Stimulated activated naive CD8-positive, alpha-beta T cell treated with anti-CD3 and anti-CD28 coated beads, Interleukin-15, amount 100 ng/mL, for 72 hours (primary cell): ENCODE measurements around the gene IGF2.

Experiments used
- ATAC-seq: fragments of 150-1000 bp; cut with Tn5 transposase; 2 replicates; pipeline ENCODE4 v1.10.0; 2021; ENCODE audit warnings: mild to moderate bottlenecking, moderate library complexity
- DNase-seq, 2 donors: peaks; one replicate each; pipeline ENCODE4 v3.0.0; 2021 to 2022
- H3K27ac Mint-ChIP-seq, 2 donors: one replicate each; pipeline ENCODE4 v1.8.0; 2022; ENCODE audit warnings: mild to moderate bottlenecking in 2 of 2, mixed read lengths in 2 of 2, moderate library complexity in 2 of 2
- H3K27me3 Mint-ChIP-seq: one replicate; pipeline ENCODE4 v1.8.0; 2022; ENCODE audit warnings: mixed read lengths
- H3K4me1 Mint-ChIP-seq: one replicate; pipeline ENCODE4 v1.8.0; 2022; ENCODE audit warnings: mild to moderate bottlenecking, mixed read lengths
- H3K4me3 Mint-ChIP-seq, 2 donors: one replicate each; pipeline ENCODE4 v1.8.0; 2022; ENCODE audit warnings: mild to moderate bottlenecking in 2 of 2, mixed read lengths in 2 of 2, moderate library complexity in 1 of 2
- H3K9me3 Mint-ChIP-seq, 2 donors: one replicate each; pipeline ENCODE4 v1.8.0; 2022; ENCODE audit warnings: mixed read lengths in 2 of 2

The IGF2 gene

DNA sequence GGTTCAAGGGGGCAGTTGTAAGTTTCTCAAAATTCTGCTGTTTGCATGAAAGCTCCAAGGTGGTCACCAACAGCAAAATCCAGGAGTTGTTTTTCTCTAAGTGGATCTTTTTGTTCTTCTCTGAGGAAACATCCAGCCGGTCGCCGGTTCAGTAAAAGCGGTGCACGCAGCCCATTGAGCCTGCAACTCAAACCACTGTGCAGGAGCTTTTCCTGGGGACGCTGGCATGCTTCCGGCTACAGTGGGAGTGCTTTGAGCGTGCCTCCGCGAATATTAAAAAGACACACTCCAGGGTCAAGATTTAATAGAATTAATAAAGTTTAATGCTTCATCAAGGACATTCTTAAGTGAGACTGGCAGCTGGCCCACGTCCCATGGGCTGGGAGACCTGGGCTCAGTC lies 25.4 kb downstream of the IGF2 start:
- Mint-ChIP-seq H3K4me3 (no peak overlapping the region), H3K9me3 (peaks cover 0 to 6% of the 10 kb centered on the region in 2 donors), H3K4me1 (no peaks in the 10 kb centered on the region), H3K27ac (no peak overlapping the region), H3K27me3 (peaks cover 16% of the 10 kb centered on the region)
- no peak for ATAC-seq
- no peak for DNase-seq

DNA sequence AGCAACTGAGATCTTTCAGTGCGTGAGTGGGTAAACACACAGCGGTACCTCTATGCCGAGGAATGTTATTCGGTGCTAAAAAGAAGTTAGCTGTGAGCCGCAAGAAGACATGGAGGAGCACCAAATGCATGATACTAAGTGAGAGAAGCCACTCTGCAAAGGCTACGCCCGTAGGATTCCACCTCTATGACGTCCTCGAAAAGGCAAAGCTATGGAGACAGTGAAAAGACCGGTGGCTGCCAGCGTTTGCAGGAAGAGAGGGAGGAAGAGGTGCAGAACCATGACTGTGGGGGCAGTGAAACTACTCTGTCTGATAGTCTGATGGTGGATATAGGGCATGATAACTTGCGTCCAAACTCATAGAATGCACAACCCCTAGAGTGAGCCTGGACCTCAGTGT lies 28.7 kb downstream of the IGF2 start:
- ATAC-seq = no peak
- no peaks in the 10 kb centered on the region for H3K4me1 Mint-ChIP-seq
- DNase-seq = no peak
- no peak overlapping the region for H3K4me3 Mint-ChIP-seq
- no peak overlapping the region for H3K27ac Mint-ChIP-seq
- peaks cover 16% of the 10 kb centered on the region for H3K27me3 Mint-ChIP-seq
- no peaks in the 10 kb centered on the region for H3K9me3 Mint-ChIP-seq

DNA sequence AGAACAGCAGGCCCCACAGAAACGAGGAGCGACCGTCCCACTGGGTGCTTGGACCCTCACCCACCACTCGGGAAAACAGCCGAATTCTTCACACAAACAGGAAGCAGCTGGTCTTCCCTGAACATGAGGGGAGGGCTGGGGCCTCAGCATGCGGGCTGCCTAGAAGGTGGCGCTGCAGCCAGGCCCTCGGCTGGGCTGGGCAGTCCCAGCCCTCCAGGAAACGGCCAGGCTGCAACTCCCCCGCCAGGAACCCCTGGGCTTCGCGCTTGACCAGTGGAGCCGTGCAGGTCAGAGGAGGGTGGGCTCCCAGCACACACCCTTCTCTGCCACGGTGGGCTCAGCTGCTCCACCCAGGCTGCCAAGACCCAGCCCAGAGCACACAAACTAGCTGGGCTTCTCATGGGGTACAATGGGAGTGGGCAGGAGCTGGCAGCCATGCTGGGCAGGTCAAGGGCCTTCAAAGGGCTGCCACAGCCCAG lies 29.6 kb downstream of the IGF2 start:
- no peaks in the 10 kb centered on the region for H3K9me3 Mint-ChIP-seq
- H3K4me1 Mint-ChIP-seq = no peaks in the 10 kb centered on the region
- ATAC-seq = no peak
- H3K4me3 Mint-ChIP-seq = no peak overlapping the region
- H3K27ac Mint-ChIP-seq = no peak overlapping the region
- no peak for DNase-seq
- H3K27me3 Mint-ChIP-seq = peaks cover 15% of the 10 kb centered on the region

DNA sequence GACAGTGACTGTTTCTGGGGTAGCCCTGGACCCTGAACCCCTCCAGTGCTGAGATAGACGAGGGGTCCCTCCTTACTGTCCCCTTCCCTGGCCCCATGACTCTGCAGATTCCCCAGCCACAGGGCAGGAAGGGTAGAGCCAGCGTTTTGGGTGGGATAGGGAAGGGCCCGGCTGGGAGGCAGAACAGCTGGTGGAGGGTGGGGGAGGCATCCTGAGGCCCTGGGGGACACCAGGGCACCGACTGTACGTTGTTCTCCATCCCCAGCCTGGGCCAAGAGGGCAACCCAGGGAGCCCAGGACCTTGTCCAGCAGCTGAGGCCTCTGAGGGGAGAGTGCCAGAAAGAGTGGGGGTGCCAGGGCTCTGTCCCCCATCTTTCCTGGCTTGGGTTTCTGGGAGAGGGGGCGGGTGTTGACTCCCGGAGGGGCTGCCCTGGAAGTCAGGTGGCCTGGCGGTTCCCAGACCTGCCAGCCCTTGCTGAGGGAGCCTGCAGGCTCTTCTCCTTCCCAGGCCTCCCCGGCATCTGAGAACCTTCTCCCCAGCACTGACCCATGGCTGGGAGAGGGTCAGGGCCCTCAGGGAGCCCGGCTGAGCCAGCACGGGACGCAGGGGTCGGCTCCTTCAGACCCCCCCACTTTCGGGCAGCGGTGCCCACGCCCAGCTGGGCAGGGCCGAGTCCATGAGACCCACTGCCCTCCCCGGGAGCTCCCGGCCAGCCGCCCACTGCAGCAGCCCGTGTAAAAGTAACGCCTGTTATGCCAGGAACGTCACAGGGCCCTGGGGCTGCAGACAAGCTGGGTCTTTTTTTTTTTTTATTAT lies 30.3 kb downstream of the IGF2 start:
- ATAC-seq (no peak), DNase-seq (no peak)
- H3K4me1 Mint-ChIP-seq = no peaks in the 10 kb centered on the region
- no peaks in the 10 kb centered on the region for H3K9me3 Mint-ChIP-seq
- peaks cover 8% of the 10 kb centered on the region for H3K27me3 Mint-ChIP-seq
- no peak overlapping the region for H3K4me3 Mint-ChIP-seq
- no peak overlapping the region for H3K27ac Mint-ChIP-seq

DNA sequence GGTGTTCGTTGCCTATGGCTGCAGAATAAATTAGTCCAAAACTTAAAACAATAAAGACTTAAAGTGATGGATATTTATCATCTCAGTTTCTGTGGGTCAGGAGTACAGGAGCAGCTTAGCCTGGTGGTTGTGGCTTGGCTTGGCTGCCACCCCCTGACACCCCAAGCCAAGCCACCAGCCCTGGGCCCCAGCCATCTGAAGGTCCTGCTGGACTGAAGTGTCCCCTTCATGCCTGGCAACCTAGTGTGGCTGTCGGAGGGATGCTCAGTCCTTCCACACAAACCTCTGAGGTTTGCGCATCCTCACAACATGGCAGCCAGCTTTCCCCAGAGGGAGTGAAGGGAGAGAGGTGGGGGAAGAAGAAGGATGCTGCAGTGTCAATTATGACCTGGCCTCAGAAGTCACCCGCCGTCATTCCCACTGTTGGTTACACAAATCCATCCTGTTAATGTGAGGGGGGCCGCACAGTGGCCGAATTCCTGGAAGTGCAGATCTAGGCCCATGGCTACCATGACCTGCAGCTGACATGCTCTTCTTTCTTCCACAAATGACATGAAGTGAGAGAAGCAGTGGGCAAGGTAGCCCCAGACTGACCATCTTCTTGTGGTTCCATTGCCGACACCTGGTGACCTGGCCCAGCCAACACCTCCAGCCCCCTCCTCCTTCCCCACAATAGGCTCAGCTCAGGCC lies 31.1 kb downstream of the IGF2 start:
- DNase-seq = no peak

DNA sequence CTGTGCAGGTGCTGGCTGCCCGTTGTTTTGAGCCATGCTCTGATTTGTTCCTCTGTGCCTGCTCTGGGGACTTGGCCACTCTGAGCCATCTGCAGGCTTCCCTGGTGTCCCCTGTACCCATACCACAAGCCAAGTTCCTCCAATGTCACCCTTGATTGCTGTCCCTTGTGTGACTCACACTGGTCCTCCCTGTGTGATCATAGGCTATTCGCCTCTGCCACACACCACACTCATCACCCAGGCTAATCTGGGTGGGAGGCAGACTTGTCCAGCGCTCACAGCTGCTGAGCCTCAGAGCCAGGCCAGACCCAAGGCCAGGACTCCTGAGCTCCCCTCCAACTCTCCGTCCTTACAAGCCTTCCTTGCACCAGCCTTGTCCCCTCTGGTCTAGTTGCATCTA lies 31.7 kb downstream of the IGF2 start:
- Mint-ChIP-seq H3K4me3 (no peak overlapping the region), H3K27ac (no peak overlapping the region), H3K9me3 (no peaks in the 10 kb centered on the region), H3K4me1 (no peaks in the 10 kb centered on the region), H3K27me3 (peaks cover 8% of the 10 kb centered on the region)
- no peak for ATAC-seq
- DNase-seq = no peak

More for the DNA sequence above, 31.1 kb downstream of the IGF2 start:
- Mint-ChIP-seq H3K4me3 (no peak overlapping the region), H3K4me1 (no peaks in the 10 kb centered on the region), H3K9me3 (no peaks in the 10 kb centered on the region), H3K27me3 (peaks cover 8% of the 10 kb centered on the region), H3K27ac (no peak overlapping the region)
- ATAC-seq = no peak

DNA sequence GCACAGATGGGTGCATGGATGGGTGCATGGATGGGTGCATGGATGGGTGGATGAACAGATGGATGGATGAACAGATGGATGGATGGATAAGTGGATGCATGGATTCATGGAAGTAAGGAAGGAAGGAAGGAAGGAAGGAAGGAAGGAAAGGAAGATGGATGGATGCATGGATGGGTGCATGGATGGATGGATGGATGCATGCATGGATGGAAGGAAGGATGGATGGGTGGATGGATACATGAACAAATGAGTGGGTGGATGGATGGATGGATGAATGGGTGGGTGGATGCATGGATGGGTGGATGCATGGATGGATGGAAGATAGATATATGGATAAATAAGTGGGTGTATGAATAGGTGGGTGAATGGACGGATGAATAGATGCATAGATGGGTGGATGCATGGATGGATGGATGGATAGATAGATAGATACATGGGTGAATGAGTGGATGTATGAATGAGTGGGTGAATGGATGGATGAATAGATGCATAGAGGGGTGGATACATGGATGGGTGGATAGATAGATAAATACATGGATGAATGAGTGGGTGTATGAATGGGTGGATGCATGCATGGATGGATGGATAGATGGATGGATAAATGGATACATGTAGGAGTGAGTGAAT lies 32.5 kb downstream of the IGF2 start:
- DNase-seq (no peak), ATAC-seq (no peak)
- Mint-ChIP-seq H3K27ac (no peak overlapping the region), H3K9me3 (no peaks in the 10 kb centered on the region), H3K27me3 (peaks cover 8% of the 10 kb centered on the region), H3K4me1 (no peaks in the 10 kb centered on the region), H3K4me3 (no peak overlapping the region)

DNA sequence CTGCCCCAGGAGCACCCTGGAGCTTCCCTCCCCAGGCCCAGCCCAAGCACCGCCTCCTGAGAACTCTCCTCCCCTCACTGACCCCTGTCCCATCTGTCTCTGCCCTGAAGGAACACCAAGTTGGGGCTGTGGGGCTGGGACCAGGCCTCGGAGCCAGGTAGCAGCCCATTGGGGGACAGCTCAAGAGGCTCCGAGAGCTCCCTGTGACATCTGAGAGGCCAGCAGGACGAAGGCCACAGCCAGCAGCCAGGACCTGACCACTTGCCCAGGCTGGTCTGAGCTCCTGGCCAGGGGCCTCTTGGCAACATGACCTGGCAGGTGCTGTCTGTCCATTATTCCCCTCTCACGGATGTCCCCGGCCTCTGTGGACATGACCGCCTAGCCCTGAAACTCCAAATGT lies 33.7 kb downstream of the IGF2 start:
- peaks cover 8% of the 10 kb centered on the region for H3K27me3 Mint-ChIP-seq
- no peaks in the 10 kb centered on the region for H3K9me3 Mint-ChIP-seq
- no peaks in the 10 kb centered on the region for H3K4me1 Mint-ChIP-seq
- ATAC-seq = no peak
- no peak for DNase-seq
- no peak overlapping the region for H3K4me3 Mint-ChIP-seq
- H3K27ac Mint-ChIP-seq = no peak overlapping the region

DNA sequence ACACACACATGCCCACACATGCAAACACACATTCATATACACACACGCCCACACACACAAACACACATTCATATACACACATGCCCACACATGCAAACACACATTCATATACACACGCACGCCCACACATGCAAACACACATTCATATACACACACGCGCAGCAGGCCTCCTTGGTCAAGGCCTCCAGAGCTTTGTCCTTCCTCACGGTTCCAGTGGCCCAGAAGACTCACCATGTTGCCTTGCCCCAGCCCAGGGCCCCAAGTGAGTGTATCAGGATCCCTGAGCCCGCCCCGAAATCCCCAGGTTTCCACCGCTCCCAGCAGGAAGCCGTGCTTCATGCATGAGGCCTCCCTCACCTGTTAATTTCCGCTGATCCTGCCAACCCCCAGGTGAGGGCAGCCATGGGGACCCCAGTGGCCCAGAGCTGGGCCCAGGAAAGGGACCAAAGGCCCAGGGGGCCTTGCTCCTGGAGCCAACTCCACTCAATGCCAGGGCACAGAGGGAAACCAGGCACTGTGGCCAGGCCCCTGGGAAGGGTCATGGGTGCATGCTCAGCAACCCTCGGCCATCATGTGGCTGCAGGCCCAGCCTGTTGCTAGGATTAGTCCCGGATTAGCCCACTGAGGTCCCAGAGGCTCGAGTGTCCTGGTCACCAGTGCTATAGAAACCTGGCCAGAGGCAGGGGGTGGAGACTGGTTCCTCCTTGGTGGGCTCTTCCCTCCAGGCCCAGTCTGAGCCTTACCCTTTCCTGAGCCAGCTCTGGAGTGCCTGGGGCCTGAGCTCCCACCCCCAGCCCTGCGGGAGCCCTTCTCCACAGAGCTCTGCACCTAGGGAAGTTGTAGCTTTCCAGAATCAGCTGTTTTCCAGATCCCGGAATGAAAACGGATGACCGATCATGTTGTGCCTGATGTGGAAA lies 34.4 kb downstream of the IGF2 start:
- H3K27me3 Mint-ChIP-seq = peaks cover 4% of the 10 kb centered on the region
- H3K9me3 Mint-ChIP-seq = no peaks in the 10 kb centered on the region
- no peak overlapping the region for H3K4me3 Mint-ChIP-seq
- DNase-seq (no peak), ATAC-seq (no peak)
- H3K27ac Mint-ChIP-seq = no peak overlapping the region
- no peaks in the 10 kb centered on the region for H3K4me1 Mint-ChIP-seq

DNA sequence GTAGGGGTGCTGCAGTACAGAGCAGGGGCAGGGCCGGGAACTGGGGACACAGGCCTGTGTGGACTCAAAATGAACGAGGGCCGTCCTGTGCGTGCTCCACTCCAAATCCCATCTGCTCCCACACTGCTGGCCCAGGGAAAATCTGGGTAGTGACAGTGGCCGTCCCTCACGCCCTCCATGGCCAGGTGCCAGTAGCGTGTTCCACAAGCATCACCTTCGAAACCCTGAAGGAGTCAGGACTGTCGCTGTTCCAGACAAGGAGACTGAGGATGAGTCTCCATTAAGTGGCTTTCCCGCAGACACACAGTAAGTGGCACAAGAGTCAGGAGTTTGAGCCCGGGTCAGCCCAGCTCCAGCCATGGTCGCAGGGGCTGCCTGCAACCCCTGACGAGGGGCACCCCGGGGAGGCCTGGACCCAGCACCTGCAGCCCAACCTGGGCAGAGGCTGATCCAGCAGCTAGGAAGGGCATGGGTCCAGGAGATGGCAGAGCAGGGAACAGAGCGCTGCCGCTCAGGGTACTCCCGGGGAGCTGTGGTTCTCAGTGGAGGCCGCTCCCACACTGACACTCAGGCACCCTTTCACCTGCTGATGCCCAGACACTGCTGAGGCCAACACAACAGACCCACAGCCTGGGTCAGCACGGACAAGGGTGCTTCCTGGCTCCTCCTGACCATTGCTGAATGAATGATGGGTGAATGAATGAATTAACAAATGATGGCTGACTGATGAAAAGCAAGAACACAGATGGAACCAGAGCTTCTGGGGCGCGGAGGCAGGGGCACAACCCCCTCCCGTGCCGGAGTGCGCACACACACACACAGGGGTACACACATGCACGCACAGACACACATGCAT lies 35.3 kb downstream of the IGF2 start:
- Mint-ChIP-seq H3K4me3 (no peak overlapping the region), H3K27ac (no peak overlapping the region), H3K27me3 (no peaks in the 10 kb centered on the region), H3K9me3 (no peaks in the 10 kb centered on the region), H3K4me1 (no peaks in the 10 kb centered on the region)
- DNase-seq (no peak), ATAC-seq (no peak)

DNA sequence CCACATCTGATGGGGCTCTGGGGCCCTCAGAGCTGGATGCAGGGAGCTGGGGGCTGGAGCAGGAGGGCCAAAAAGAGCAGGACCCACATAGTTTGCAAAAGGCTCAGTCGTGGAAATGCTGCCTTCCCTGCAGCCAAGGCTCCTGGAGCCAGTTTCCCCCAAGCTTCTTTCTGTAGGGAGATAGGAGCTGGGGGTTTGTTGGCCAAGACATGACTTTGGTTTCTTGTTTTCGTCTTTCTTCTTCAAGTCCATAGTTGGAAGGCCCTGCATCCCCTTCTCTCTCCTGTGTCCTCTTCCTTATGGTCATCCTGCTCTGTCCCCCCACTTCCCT lies 36.3 kb downstream of the IGF2 start:
- H3K4me1 Mint-ChIP-seq = no peaks in the 10 kb centered on the region
- no peak for DNase-seq

DNA sequence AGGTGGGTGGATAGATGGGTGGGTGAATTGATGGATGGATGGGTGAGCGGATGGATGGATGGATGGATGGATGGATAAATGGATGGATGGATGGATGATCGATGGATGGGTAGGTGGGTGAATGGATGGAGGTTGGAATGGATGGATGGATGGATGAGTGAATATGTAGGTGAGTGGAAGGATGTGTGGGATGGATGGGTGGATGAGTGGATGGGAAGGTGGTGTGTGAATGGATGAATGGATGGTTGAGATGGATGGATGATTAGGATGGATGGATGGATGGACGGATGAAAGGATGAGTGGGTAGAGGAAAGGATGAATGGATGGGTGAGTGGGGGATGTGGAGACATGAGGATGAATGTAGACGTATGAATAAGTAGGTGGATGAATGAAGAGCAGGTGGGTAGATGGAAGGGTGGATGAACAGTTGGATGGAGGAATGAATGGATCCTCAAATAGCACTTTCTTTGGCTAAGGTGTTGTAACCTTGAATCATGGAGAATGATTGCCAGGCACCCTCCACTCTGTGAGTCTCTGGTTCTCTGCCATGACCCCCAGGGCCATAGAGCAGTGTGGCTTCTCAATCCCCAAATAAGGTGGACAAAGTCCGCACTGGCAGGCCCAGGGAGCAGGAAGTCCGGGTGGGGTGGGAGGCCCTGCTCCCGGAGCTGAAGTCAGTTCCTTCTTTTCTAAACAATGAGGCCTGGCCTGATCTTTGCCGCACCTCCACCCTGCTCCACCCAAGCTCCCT lies 36.9 kb downstream of the IGF2 start:
- no peak for DNase-seq
- H3K9me3 Mint-ChIP-seq = no peaks in the 10 kb centered on the region
- H3K4me1 Mint-ChIP-seq = no peaks in the 10 kb centered on the region
- no peaks in the 10 kb centered on the region for H3K27me3 Mint-ChIP-seq
- no peak for ATAC-seq
- no peak overlapping the region for H3K4me3 Mint-ChIP-seq
- no peak overlapping the region for H3K27ac Mint-ChIP-seq

More for the DNA sequence above, 36.3 kb downstream of the IGF2 start:
- Mint-ChIP-seq H3K27ac (no peak overlapping the region), H3K4me3 (no peak overlapping the region), H3K27me3 (no peaks in the 10 kb centered on the region), H3K9me3 (no peaks in the 10 kb centered on the region)
- ATAC-seq = no peak

DNA sequence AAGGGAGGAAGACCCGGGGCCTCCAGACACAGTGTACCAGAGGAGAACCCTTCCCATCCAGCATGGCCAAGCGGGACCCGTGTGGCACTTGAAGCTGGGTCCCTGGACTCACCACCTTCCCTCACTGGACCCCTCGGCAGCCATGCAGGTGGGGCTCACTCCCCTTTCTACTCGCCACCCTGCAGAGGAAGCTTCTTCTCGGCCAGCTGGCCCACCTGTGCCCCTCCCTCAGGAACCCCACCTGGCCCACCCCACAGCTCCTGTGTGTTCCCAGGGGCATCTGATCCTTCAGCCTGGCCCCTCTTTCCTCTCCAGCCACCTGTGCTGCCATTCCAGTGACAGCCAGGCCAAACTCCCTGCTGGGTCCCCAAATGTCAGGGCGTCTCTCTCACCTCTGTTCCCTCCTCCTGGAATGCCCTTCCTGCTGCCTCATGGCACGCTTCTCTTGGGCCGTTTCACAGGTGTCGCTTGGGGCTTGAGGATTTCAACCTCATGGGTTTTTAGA lies 38.0 kb downstream of the IGF2 start:
- Mint-ChIP-seq H3K4me3 (no peak overlapping the region), H3K27ac (no peak overlapping the region), H3K9me3 (no peaks in the 10 kb centered on the region), H3K4me1 (no peaks in the 10 kb centered on the region), H3K27me3 (no peaks in the 10 kb centered on the region)
- DNase-seq = no peak
- ATAC-seq = no peak
